Heart left ventricle (tissue), 13 donors: ENCODE data around the gene PTPRE.

Experiments used
- POLR2A ChIP-seq, 2 donors: fragments of 450-650 bp; IDR thresholded peaks; one replicate each; pipeline ENCODE4 v1.6.1; 2017; ENCODE audit warnings: antibody characterized with exemption in 2 of 2, mild to moderate bottlenecking in 2 of 2, moderate library complexity in 2 of 2
- TF ChIP-seq, protein P1 (sequence below), 12 donors: fragments of 200-600 bp; sonication (generic) in 4 of 12; IDR thresholded peaks; one replicate each; pipeline versions ENCODE4 v1.5.0 to v1.8.0; 2018 to 2022; ENCODE audit warnings: antibody characterized with exemption in 12 of 12, mild to moderate bottlenecking in 5 of 12
- donor health status: ischemic (EF 13 %, LVEDD 7.1; RV severe dilation, severe dysfunction).
- donor health status: DM: no; HTN: yes; CAD: no.
- donor health status: DM: no; HTN: no; CAD: no.
- donor health status: ischemic (EF 25% LVEDD 6.9; RV normal size, moderate dysfunction).
- donor health status: ischemic (EF 25% LVEDD 5.7; RV mildly dilated, moderate dysfunction).
- donor health status: ischemic (EF 35%, LVEDD 5.7; RV mildly dilated, moderate dysfunction).
- donor health status: nonischemic (EF 11% LVEDD 7.7; RV severe dilation, severe dysfunction).
- donor health status: DM: yes; HTN: yes; CAD: no.
- donor health status: PGD.
- donor health status: ischemic (EF 29% LVEDD 5.4; RV normal size, mild dysfunction).
- donor health status: nonischemic (EF 23%, LVEDD 6.1; RV moderate dilation, normal function).

DNA sequence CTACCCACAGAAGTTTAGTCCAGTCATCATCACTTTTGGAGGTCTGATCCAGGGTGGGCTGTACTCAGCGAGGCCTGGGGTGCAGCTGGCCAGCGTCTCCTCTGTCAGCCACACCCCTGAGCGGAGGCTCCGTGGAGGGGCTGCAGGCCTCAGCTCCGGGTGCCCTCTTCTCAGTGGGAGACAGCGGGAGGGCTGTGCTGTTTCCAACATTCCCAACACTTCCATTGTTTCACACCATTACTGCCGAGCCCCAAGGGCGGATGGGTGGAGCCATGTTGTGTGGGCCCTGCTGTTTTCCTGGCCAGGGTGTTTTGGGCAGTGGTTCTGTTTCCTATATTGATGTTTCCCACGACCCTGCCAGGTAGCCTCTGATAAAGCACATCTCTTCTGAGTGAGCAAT, 124.3 kb downstream of the PTPRE start:
- TF ChIP-seq, protein P1, sequence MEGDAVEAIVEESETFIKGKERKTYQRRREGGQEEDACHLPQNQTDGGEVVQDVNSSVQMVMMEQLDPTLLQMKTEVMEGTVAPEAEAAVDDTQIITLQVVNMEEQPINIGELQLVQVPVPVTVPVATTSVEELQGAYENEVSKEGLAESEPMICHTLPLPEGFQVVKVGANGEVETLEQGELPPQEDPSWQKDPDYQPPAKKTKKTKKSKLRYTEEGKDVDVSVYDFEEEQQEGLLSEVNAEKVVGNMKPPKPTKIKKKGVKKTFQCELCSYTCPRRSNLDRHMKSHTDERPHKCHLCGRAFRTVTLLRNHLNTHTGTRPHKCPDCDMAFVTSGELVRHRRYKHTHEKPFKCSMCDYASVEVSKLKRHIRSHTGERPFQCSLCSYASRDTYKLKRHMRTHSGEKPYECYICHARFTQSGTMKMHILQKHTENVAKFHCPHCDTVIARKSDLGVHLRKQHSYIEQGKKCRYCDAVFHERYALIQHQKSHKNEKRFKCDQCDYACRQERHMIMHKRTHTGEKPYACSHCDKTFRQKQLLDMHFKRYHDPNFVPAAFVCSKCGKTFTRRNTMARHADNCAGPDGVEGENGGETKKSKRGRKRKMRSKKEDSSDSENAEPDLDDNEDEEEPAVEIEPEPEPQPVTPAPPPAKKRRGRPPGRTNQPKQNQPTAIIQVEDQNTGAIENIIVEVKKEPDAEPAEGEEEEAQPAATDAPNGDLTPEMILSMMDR (IDR thresholded peaks at IDR 0.05) = no peak
- TF ChIP-seq POLR2A (IDR thresholded peaks at IDR 0.05) = no peak
